ENCODE results near the gene TBC1D14.

Gene TBC1D14

GRCh38 chr4:7066006-7066405 is 156.4 kb downstream of the TBC1D14 start:
- H3K9me3 ChIP-seq (ENCODE audit: low read length), result no peaks in the 10 kb centered on the region
- peaks cover 32% of the 10 kb centered on the region for H3K36me3 ChIP-seq (ENCODE audit: insufficient read depth, low read length)
- no peak overlapping the region for H3K4me3 ChIP-seq (ENCODE audit: low read depth in 1 of 2, low read length in 2 of 2)
- no peaks in the 10 kb centered on the region for H3K27me3 ChIP-seq (ENCODE audit: control insufficient read depth in 1 of 2, insufficient read depth in 2 of 2, low read length in 2 of 2)
- H3K27ac ChIP-seq (ENCODE audit: low read depth, low read length), result no peak overlapping the region
- peaks cover 26% of the 10 kb centered on the region for H3K4me1 ChIP-seq (ENCODE audit: insufficient read depth, low read length)
- no peak overlapping the region for H3K9ac ChIP-seq (ENCODE audit: low read length)

GRCh38 chr4:7066493-7066892 is 156.9 kb downstream of the TBC1D14 start:
- no peak overlapping the region for H3K27ac ChIP-seq (ENCODE audit: low read depth, low read length)
- H3K9me3 ChIP-seq (ENCODE audit: low read length), result no peaks in the 10 kb centered on the region
- H3K27me3 ChIP-seq (ENCODE audit: control insufficient read depth in 1 of 2, insufficient read depth in 2 of 2, low read length in 2 of 2), result no peaks in the 10 kb centered on the region
- peak overlapping the region in 1 of 2 donors; percentile 81 for H3K4me3 ChIP-seq (ENCODE audit: low read depth in 1 of 2, low read length in 2 of 2)
- no peak overlapping the region for H3K9ac ChIP-seq (ENCODE audit: low read length)
- peaks cover 27% of the 10 kb centered on the region for H3K36me3 ChIP-seq (ENCODE audit: insufficient read depth, low read length)
- peaks cover 26% of the 10 kb centered on the region for H3K4me1 ChIP-seq (ENCODE audit: insufficient read depth, low read length)

- Histone ChIP-seq H3K4me3 (ENCODE audit: low read depth in 1 of 2, low read length in 2 of 2) (peak overlapping the region; percentile 81 to 96), H3K27ac (ENCODE audit: low read depth, low read length) (peak overlapping the region; percentile 90)
Measured at GRCh38 chr4:7067126-7067451, 157.5 kb downstream of the TBC1D14 start.

GRCh38 chr4:7067452-7068278 is 158.0 kb downstream of the TBC1D14 start, which contains the start of gene GRPEL1:
Gene GRPEL1, minus strand, starts transcription at chr4:7068064. Its CDS starts 32 bp downstream, at chr4:7068032.
- Histone ChIP-seq H3K4me3 (ENCODE audit: low read depth in 1 of 2, low read length in 2 of 2) (peak within 1 kb of the TSS; percentile 81 to 97), H3K9ac (ENCODE audit: low read length) (peak within 1 kb of the TSS; percentile 29), H3K27ac (ENCODE audit: low read depth, low read length) (peak within 1 kb of the TSS; percentile 90), H3K27me3 (ENCODE audit: control insufficient read depth in 1 of 2, insufficient read depth in 2 of 2, low read length in 2 of 2) (no peaks in the 10 kb centered on the region), H3K4me1 (ENCODE audit: insufficient read depth, low read length) (peaks cover 26% of the 10 kb centered on the region), H3K9me3 (ENCODE audit: low read length) (no peaks in the 10 kb centered on the region), H3K36me3 (ENCODE audit: insufficient read depth, low read length) (peaks cover 20% of the 10 kb centered on the region)

More at GRCh38 chr4:7067126-7067451, 157.5 kb downstream of the TBC1D14 start:
- Histone ChIP-seq H3K27me3 (ENCODE audit: control insufficient read depth in 1 of 2, insufficient read depth in 2 of 2, low read length in 2 of 2) (no peaks in the 10 kb centered on the region), H3K9ac (ENCODE audit: low read length) (peak overlapping the region; percentile 29), H3K9me3 (ENCODE audit: low read length) (no peaks in the 10 kb centered on the region), H3K4me1 (ENCODE audit: insufficient read depth, low read length) (peaks cover 26% of the 10 kb centered on the region), H3K36me3 (ENCODE audit: insufficient read depth, low read length) (peaks cover 21% of the 10 kb centered on the region)

GRCh38 chr4:7068279-7068842 is 158.7 kb downstream of the TBC1D14 start:
- Histone ChIP-seq H3K4me1 (ENCODE audit: insufficient read depth, low read length) (peaks cover 26% of the 10 kb centered on the region), H3K27ac (ENCODE audit: low read depth, low read length) (peak overlapping the region; percentile 89), H3K9me3 (ENCODE audit: low read length) (no peaks in the 10 kb centered on the region)

DNA sequence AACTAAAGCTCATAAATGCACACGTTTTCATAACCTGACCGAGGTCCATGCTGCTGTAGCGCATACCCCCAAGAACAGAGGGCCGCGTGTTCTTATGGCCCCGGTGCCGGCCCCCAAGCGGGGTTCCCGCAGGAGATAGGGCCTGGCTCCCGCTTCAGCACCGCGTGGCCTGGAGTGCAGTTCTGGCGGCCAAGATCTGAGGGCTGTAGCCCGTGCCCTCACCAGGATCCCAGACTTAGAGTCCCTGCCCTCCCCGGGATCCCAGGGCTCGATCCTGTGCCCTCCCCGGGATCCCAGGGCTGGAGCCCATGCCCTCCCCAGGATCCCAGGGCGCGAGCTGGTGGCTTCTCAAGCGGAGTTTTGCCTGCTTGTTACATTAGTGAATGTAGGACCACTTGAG is 159.3 kb downstream of the TBC1D14 start:
- H3K27me3 ChIP-seq (ENCODE audit: control insufficient read depth in 1 of 2, insufficient read depth in 2 of 2, low read length in 2 of 2), result no peaks in the 10 kb centered on the region
- no peaks in the 10 kb centered on the region for H3K9me3 ChIP-seq (ENCODE audit: low read length)
- peak overlapping the region; percentile 8 for H3K9ac ChIP-seq (ENCODE audit: low read length)
- H3K4me1 ChIP-seq (ENCODE audit: insufficient read depth, low read length), result peaks cover 26% of the 10 kb centered on the region
- H3K36me3 ChIP-seq (ENCODE audit: insufficient read depth, low read length), result peaks cover 11% of the 10 kb centered on the region
- H3K4me3 ChIP-seq (ENCODE audit: low read depth in 1 of 2, low read length in 2 of 2), result peak overlapping the region; percentile 81 to 97
- H3K27ac ChIP-seq (ENCODE audit: low read depth, low read length), result peak overlapping the region; percentile 89

More at GRCh38 chr4:7068279-7068842, 158.7 kb downstream of the TBC1D14 start:
- Histone ChIP-seq H3K36me3 (ENCODE audit: insufficient read depth, low read length) (peaks cover 16% of the 10 kb centered on the region), H3K27me3 (ENCODE audit: control insufficient read depth in 1 of 2, insufficient read depth in 2 of 2, low read length in 2 of 2) (no peaks in the 10 kb centered on the region), H3K4me3 (ENCODE audit: low read depth in 1 of 2, low read length in 2 of 2) (peak overlapping the region; percentile 81 to 97), H3K9ac (ENCODE audit: low read length) (peak overlapping the region; percentile 8)

DNA sequence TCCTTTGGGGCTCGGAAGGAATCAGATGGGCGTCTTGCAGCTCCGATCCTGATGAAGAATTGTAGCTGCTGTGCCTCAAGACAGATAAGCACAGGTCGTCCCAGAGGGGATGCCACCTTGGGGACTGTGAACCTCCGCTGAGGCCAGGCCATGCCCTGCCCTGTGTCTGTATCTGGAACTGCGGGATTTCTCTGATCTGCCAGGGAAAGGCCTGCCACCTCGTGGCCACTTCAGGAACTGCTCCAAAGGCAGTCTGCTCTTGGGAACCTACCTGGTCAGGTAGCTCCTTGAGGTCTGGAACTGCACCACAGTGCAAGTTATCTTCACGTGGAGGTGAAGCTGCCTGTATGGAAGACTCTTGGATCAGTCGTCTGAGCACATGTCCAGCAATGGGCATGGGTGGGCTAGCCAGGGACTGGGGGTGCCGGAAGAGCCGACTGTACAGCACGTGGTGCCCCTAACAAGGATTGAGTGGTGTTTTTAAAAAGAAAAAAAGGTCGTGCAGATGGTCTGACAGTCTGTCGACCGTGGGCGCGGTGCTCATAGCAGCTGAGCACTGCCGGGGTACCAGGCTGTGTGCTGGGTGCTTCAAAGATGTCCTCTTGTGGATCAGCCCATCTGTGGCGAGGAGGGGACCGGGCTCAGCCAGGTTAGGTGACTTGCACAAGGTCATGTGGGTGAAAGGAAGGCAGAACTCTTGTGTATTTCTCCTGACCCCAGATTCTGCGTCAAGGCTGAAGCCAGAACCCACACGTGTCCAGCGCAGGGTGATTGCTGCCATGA is 161.3 kb downstream of the TBC1D14 start:
- H3K36me3 ChIP-seq (ENCODE audit: insufficient read depth, low read length), result no peaks in the 10 kb centered on the region
- no peaks in the 10 kb centered on the region for H3K9me3 ChIP-seq (ENCODE audit: low read length)
- no peak overlapping the region for H3K4me3 ChIP-seq (ENCODE audit: low read depth in 1 of 2, low read length in 2 of 2)
- no peak overlapping the region for H3K9ac ChIP-seq (ENCODE audit: low read length)
- no peak overlapping the region for H3K27ac ChIP-seq (ENCODE audit: low read depth, low read length)
- H3K27me3 ChIP-seq (ENCODE audit: control insufficient read depth in 1 of 2, insufficient read depth in 2 of 2, low read length in 2 of 2), result no peaks in the 10 kb centered on the region
- peaks cover 24% of the 10 kb centered on the region for H3K4me1 ChIP-seq (ENCODE audit: insufficient read depth, low read length)

GRCh38 chr4:7073059-7073458 is 163.4 kb downstream of the TBC1D14 start:
- H3K9ac ChIP-seq (ENCODE audit: low read length), result no peak overlapping the region
- no peaks in the 10 kb centered on the region for H3K36me3 ChIP-seq (ENCODE audit: insufficient read depth, low read length)
- no peak overlapping the region for H3K27ac ChIP-seq (ENCODE audit: low read depth, low read length)
- no peaks in the 10 kb centered on the region for H3K9me3 ChIP-seq (ENCODE audit: low read length)
- H3K4me3 ChIP-seq (ENCODE audit: low read depth in 1 of 2, low read length in 2 of 2), result no peak overlapping the region
- peaks cover 11% of the 10 kb centered on the region for H3K4me1 ChIP-seq (ENCODE audit: insufficient read depth, low read length)
- no peaks in the 10 kb centered on the region for H3K27me3 ChIP-seq (ENCODE audit: control insufficient read depth in 1 of 2, insufficient read depth in 2 of 2, low read length in 2 of 2)

DNA sequence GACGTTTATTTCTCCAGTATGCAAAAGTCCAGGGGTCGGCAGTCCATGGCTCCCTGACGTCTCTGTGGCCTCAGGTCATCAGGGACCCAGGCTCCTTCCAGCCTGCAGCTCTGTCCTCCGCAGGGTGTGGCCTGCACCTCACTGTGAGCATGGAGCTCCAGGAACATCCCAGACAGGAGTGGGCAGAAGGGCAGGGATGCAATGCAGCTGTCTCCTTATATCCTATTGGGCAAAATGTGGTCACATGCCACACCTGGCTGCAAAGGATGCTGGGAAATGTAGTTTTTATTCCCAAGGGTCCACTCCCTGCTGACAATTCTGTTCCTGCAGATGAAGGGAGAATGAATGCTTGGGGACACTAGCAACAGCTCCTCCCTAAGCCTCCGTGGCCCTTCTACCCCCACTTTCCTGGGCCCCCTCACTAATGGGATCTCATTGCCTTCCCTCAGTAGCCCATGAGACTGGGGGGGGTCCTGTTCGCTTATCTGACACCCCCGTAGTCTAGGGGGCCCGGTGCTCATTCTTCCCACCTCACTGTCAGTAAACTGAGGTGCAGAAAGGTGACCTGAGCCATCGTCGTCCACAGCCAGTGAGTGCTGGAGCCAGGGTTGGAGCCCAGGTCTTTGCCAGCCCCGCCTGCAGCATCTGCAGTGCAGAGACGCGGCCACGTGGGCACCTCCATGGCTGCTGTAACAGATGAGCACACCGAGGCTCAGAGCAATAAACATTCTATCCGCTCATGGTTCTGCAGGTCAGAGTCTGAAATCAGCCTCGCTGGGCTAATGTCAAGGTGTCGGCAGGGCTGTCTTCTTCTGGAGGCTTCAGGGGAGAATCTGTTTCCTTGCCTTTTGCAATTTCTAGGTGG is 164.1 kb downstream of the TBC1D14 start:
- Histone ChIP-seq H3K9ac (ENCODE audit: low read length) (no peak overlapping the region), H3K27ac (ENCODE audit: low read depth, low read length) (no peak overlapping the region), H3K4me1 (ENCODE audit: insufficient read depth, low read length) (peaks cover 10% of the 10 kb centered on the region), H3K4me3 (ENCODE audit: low read depth in 1 of 2, low read length in 2 of 2) (no peak overlapping the region), H3K9me3 (ENCODE audit: low read length) (no peaks in the 10 kb centered on the region), H3K36me3 (ENCODE audit: insufficient read depth, low read length) (no peaks in the 10 kb centered on the region), H3K27me3 (ENCODE audit: control insufficient read depth in 1 of 2, insufficient read depth in 2 of 2, low read length in 2 of 2) (no peaks in the 10 kb centered on the region)

GRCh38 chr4:7074426-7074825 is 164.8 kb downstream of the TBC1D14 start:
- peaks cover 6% of the 10 kb centered on the region for H3K4me1 ChIP-seq (ENCODE audit: insufficient read depth, low read length)
- H3K9ac ChIP-seq (ENCODE audit: low read length), result no peak overlapping the region
- H3K27me3 ChIP-seq (ENCODE audit: control insufficient read depth in 1 of 2, insufficient read depth in 2 of 2, low read length in 2 of 2), result no peaks in the 10 kb centered on the region
- H3K4me3 ChIP-seq (ENCODE audit: low read depth in 1 of 2, low read length in 2 of 2), result no peak overlapping the region
- no peaks in the 10 kb centered on the region for H3K36me3 ChIP-seq (ENCODE audit: insufficient read depth, low read length)
- no peaks in the 10 kb centered on the region for H3K9me3 ChIP-seq (ENCODE audit: low read length)
- H3K27ac ChIP-seq (ENCODE audit: low read depth, low read length), result no peak overlapping the region
